Cardiac atrium fibroblast (primary cell): ENCODE data around the gene ZNRD2. TPM values are rescaled to one million over a fixed set of nuclear protein-coding genes. Genes with fewer than 3 reads are reported as not detected.

Source experiments
- total RNA-seq: library from RNA; depleted of rRNA; stranded (reverse); fragments of >200 nt; gene quantifications from 2 replicates; pipeline ENCODE4 v1.2.3, GENCODE V29; 2015

ZNRD2 gene, protein sequence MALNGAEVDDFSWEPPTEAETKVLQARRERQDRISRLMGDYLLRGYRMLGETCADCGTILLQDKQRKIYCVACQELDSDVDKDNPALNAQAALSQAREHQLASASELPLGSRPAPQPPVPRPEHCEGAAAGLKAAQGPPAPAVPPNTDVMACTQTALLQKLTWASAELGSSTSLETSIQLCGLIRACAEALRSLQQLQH
- 20.9 and 53.0 TPM in 2 replicates for total RNA-seq

DNA sequence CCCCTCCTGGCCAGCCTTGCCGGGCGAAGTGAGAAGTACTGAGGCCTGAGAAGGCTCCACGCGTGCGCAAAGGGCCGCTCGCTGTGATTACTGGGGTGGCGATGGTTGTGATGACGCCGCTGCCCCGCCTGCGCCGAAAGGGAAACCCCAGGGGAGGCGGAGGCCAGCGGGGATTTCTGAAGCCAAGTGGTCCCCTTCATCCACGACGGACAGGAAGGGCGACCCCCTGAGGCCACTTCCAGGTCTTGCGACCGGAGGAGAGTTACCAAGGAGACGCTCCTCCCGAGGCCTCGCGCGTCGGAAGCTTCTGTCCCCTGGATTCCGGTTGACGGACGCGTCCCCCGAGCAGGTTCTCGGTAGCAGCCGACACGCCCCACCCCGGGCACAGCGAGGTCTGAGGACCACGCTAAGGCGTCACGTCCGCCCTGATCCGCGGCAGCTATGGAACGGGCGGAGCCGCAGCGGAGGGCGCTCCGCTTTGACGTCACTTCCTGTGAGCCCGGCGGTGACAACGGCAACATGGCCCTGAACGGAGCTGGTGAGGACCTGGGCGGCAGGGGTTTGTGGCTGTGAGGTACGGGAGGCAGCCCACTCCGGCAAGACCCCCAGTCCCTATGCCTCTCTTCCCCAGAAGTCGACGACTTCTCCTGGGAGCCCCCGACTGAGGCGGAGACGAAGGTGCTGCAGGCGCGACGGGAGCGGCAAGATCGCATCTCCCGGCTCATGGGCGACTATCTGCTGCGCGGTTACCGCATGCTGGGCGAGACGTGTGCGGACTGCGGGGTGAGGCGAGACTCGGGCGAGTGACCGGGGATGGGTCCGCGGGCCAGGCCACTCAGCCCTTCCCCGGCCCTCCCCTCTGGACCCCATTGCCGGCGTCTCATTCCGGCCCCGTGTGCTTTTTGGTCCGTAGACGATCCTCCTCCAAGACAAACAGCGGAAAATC is at the start of gene ZNRD2:
Gene ZNRD2, plus strand, starts transcription at position 505 of the 946 bp plus-strand sequence. Its CDS starts 15 bp downstream, at position 520.

DNA sequence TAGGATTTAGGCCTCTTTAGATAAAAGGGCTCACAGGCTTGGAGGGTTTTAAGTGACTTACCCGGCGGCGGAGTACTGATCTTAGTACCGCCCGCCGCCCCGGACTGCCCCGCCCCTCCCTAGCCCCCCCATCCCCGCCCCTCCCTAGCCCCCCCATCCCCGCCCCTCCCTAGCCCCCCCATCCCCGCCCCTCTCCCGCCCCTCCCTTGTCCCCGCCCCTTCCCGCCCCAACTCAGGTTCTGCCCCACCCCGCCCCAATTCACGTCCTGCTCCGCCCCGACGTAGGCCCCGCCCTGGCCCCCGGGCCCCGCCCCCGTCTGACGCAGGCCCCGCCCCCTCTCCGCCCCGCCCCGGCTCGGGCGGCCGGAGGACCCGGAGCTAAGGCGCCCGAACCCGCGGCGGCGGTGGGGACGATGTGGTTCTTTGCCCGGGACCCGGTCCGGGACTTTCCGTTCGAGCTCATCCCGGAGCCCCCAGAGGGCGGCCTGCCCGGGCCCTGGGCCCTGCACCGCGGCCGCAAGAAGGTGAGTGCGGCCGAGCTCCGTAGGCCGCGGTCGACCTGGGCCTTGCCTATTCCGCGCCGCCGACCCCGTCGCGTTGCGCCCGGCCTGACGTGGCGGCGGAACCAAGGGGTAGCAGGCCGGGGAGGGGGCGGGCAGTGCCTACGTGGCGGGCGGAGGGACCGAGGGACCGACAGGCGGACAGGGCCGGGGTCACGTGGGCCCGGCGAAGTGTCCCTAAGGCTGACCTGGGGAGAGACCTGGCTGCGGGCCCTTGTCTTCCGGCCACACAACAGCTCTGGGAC is 45.3 kb upstream of the ZNRD2 start, which contains the start of gene SCYL1:
Gene SCYL1, plus strand, starts transcription at position 343 of the 805 bp plus-strand sequence. Its CDS starts 71 bp downstream, at position 414.

DNA sequence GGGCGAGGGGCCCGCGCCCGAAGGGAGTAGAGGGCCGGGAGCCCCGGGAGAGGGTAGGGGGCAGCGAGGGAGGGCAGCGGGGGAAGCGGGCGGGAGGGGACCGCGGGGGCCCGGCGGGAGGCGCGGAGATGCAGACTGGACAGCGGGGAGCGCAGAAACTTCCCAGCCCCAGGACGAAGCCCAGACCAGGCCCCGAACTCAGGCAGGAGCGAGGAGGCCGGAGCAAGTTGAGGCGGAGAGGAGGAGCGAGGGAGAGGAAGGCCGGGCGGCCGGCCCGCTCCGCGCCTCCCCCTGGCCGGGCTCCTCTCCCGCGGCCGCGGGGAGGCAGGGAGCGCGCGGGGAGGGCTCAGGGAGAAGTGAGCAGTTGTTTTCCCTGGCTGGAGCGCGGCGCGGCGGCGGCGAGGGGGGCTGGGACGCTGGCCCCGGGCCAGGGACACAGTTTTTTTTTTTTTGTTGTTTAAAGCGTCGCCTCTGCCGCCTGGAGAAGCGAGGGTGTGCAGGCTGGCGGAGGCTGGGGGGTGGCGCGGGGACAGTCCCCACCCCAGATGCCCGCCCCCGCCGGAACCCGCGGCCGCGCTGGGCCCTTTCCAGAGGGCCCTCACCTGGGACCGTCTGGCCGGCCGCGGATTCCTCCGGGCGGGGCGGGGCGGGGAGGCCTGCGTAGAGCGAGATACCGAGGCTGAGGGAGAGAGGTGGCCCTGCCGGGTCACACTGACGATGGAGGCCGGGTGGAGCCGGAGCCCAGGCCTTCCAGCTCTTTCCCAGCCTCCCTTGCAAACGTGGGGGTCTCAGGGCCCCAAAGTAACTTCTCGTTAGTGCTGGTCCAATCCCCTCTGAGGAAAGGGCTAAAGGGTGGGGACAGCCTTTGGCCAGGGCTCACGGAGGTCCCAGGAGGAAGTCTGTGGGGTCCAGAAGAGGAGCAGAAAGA is 12.0 kb upstream of the ZNRD2 start, which contains the start of gene LTBP3:
Gene LTBP3, minus strand, starts transcription at position 358 of the 928 bp plus-strand sequence. CDS start 400 bp downstream, outside the sequence.

DNA sequence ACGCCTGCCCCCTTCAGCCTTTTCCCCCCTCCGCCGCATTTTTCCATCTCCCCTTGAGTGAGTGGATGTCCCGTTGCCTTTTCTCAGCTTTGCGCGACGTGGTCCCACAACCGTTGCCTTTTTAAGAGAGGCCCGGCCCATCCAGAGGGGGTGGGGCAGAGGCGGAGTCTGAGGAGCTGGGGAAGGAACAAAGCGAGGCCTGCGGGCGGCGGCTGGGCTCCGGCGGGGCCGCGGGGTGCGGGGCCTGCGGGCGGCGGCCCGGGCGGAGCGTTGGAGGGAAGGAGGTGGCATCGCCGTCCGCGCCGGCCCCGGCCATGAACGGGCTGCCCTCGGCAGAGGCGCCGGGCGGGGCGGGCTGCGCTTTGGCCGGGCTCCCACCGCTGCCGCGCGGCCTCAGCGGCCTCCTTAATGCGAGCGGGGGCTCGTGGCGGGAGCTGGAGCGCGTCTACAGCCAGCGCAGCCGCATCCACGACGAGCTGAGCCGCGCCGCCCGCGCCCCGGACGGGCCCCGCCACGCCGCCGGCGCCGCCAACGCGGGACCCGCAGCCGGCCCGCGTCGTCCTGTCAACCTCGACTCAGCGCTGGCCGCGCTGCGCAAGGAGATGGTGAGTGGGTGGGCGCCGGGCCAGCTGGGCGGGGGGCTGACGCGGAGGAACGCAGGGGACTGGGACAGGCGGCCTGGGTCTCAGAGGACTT is 2.2 kb downstream of the ZNRD2 start, which contains the start of gene FAM89B:
Gene FAM89B, plus strand, starts transcription at position 183 of the 696 bp plus-strand sequence. Its CDS starts 132 bp downstream, at position 315.

DNA sequence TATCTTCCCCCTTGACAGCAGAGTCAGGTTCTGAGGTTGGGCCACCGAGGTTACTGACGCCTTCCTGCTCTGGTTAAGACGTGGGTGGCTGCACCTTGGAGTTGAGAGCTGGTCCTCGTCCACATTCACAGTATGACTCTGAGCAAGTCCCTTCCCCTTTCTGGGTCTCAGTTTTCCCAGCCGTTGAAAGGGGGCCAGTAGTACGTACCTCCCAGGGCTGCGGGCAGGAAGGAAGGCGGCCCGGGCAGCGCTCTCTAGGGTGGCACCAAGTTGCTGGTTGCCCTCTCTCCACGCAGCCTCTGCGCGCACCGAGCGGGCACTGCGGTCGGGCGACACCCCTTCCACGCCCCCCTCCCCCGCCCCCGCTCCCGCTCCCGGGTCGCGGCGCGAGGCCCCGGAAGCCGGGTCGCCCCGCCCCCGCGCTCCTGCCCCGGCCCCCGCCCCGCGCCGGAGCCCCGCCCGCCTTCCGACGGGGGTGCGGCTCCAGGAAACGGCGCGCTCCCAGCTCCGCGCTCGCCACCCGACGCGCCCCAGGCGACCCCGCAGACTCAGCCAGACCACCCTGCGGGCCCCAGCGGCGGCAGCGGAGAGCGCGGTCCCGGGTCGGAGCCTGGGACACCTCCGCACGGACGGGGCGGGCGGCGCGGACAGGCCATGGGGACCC is 5.4 kb downstream of the ZNRD2 start, which contains the start of gene EHBP1L1:
Gene EHBP1L1, plus strand, starts transcription at position 486 of the 664 bp plus-strand sequence. CDS start 250 bp downstream, outside the sequence.

DNA sequence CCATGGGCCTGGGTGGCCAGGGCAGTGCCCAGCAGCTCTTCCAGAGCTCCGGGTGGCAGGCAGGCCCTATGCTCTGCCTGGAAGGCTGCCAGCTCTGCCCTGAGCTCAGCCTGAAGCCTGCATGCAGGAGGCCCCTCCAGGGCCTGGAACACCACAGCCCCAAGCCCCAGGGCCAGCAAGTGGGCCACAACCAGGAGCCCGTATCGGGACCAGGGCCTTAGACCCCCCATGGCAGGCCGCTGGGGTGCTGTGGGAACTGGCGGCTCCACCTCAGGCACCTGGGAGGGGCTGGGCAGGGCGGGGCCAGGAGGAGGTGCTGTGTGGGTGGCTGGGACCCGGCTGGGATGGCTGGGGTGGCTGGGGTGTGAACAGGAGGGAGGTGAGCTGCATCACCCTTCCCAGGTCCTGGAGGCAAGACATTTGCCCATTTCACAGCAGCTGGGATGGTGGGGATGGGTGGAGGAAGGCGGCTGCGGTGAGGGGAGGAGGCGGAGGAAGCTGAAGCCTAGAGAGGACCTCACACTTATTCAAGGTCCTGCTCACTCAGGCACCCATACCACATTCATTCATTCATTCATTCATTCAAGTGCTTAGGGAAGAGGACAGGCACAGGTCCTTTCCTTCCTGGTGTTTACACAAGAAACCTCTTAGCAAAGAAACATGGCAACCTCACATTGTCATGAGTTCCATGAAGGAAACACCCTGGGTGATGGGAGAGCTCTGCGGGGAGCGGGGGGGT is 25.4 kb downstream of the ZNRD2 start, which contains the start of gene KCNK7:
Gene KCNK7, minus strand, starts transcription at position 258 of the 739 bp plus-strand sequence. Its CDS starts 28 bp downstream, at position 230.

DNA sequence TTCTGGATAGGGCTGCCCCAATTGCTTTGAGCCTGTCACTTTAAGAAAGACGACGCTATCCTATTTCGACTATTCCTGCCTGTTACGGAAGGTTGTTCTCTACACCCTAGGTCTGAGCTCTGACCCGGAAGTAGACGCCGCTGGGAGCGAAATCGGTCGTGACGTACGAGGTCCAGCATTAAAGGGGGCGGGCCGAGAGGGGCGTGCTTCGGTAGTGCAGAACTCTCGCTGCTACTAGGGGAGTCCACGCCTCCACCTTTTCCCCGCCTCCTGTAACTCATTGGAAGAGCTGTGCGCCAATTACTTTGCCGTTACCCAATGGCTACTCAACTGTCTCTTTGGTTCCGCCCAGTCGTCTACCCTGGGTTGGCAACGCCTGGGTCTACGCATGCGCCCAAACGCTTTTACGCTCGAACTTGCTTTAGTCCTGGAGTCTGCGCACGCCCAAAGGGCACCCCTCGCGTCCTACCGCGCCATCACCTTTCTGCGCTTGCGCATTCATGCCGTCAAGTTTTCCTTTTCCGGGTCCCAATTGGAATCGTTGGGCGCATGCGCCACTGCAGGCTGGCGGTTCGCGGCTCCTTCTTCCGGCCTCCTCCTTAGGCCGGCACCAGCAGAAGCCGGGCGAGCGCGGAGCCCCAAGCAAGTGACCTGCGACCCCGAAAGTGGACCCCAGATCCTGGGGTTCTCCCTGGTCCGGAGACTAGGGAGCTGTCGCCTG is 45.1 kb downstream of the ZNRD2 start, which contains the start of gene PCNX3:
Gene PCNX3, plus strand, starts transcription at position 548 of the 721 bp plus-strand sequence. CDS start 536 bp downstream, outside the sequence.

Other genes with a start within 250 kb of the ZNRD2 start
- gene DPF2, start 236.6 kb upstream of the ZNRD2 start, total RNA-seq: 34.7 and 38.4 TPM in 2 replicates
- gene TIGD3, start 215.7 kb upstream of the ZNRD2 start, total RNA-seq: 0.49 TPM in 1 of 2 replicates, not detected in the other
- 2.0 and 8.1 TPM in 2 replicates for gene SLC25A45, start 187.8 kb upstream of the ZNRD2 start, total RNA-seq
- 43.7 and 43.9 TPM in 2 replicates for gene FRMD8, start 183.8 kb upstream of the ZNRD2 start, total RNA-seq
- gene NEAT1, start 147.7 kb upstream of the ZNRD2 start, total RNA-seq: 39.0 and 52.0 TPM in 2 replicates
- gene MALAT1, start 71.4 kb upstream of the ZNRD2 start, total RNA-seq: 1,858 and 1,913 TPM in 2 replicates
- 103 and 141 TPM in 2 replicates for gene SCYL1, start 45.4 kb upstream of the ZNRD2 start, total RNA-seq
- gene LTBP3, start 12.1 kb upstream of the ZNRD2 start, total RNA-seq: 70.6 and 101 TPM in 2 replicates
- gene FAM89B, start 2.1 kb downstream of the ZNRD2 start, total RNA-seq: 19.0 and 23.7 TPM in 2 replicates
- gene EHBP1L1, start 5.6 kb downstream of the ZNRD2 start, total RNA-seq: 38.6 and 80.3 TPM in 2 replicates
- not detected in 2 replicates for gene KCNK7, start 25.3 kb downstream of the ZNRD2 start, total RNA-seq
- gene MAP3K11, start 43.7 kb downstream of the ZNRD2 start, total RNA-seq: 38.1 and 39.9 TPM in 2 replicates
- gene PCNX3, start 45.3 kb downstream of the ZNRD2 start, total RNA-seq: 27.1 and 30.1 TPM in 2 replicates
- 8.3 and 10.7 TPM in 2 replicates for gene SIPA1, start 67.6 kb downstream of the ZNRD2 start, total RNA-seq
- gene RELA, start 92.4 kb downstream of the ZNRD2 start, total RNA-seq: 50.2 and 56.4 TPM in 2 replicates
- gene KAT5, start 141.8 kb downstream of the ZNRD2 start, total RNA-seq: 23.8 and 33.6 TPM in 2 replicates
- 55.7 and 59.4 TPM in 2 replicates for gene RNASEH2C, start 150.3 kb downstream of the ZNRD2 start, total RNA-seq
- gene AP5B1, start 210.5 kb downstream of the ZNRD2 start, total RNA-seq: 11.2 and 14.4 TPM in 2 replicates
- not detected in 2 replicates for gene OVOL1, start 216.6 kb downstream of the ZNRD2 start, total RNA-seq